SK-N-SH (cell line): ENCODE results near the gene CHEK1. TPM values are rescaled to one million over a fixed set of nuclear protein-coding genes. Genes with fewer than 3 reads are reported as not detected.

Source experiments
- CTCF ChIA-PET: fragments of 300-600, 350-600 bp; formaldehyde crosslinking; extraction: SDS; loops from one replicate; lab custom pipeline; 2021; lab: Yijun Ruan, JAX
- POLR2A ChIA-PET: fragments of 350-600 bp; sonication (Branson Sonifier 250); formaldehyde crosslinking; extraction: SDS; loops from one replicate; lab custom pipeline; 2020; ENCODE audit warnings: antibody characterized with exemption, inconsistent platforms; lab: Yijun Ruan, JAX
- DNase-seq: peaks from one replicate; pipeline ENCODE4 v3.0.0; 2012
- H2AFZ ChIP-seq: fragments of 200-600 bp; sonication (generic); 2 replicates; pipeline ENCODE4 v1.8.1; 2016; ENCODE audit warnings: antibody characterized with exemption, mild to moderate bottlenecking, low read depth
- H3F3A ChIP-seq: fragments of 200-600 bp; sonication (generic); replicated peaks from 2 replicates; pipeline ENCODE3; 2016; ENCODE audit warnings: antibody characterized with exemption, mild to moderate bottlenecking; ENCODE audit not compliant: insufficient read depth
- H3K27ac ChIP-seq, 2 experiments: fragments of 200-500 bp in 1 of 2; fragments of 200-600 bp in 1 of 2; sonication (Bioruptor generic) in 1 of 2; sonication (generic), shearing (Covaris generic) in 1 of 2; 2 replicates each; pipeline versions ENCODE4 v1.5.1 to v1.6.1; 2014 to 2016; ENCODE audit warnings: low read depth in 2 of 2, inconsistent platforms in 1 of 2, low read length in 1 of 2, mild to moderate bottlenecking in 1 of 2, mixed read lengths in 1 of 2
- H3K27me3 ChIP-seq: fragments of 200-600 bp; sonication (generic), shearing (Covaris generic); 2 replicates; pipeline ENCODE4 v1.6.1; 2016; ENCODE audit warnings: mixed run types; ENCODE audit not compliant: insufficient read depth
- H3K36me3 ChIP-seq, 2 experiments: fragments of 200-500 bp in 1 of 2; fragments of 200-600 bp in 1 of 2; sonication (Bioruptor generic) in 1 of 2; sonication (generic) in 1 of 2; replicated peaks in 1 of 2; 2 replicates each; pipeline versions ENCODE3 to v1.5.1; 2014 to 2016; ENCODE audit warnings: low read length in 1 of 2, mild to moderate bottlenecking in 1 of 2; ENCODE audit not compliant: insufficient read depth in 2 of 2, control insufficient read depth in 1 of 2
- H3K4me1 ChIP-seq, 2 experiments: fragments of 200-500 bp in 1 of 2; fragments of 200-600 bp in 1 of 2; sonication (Bioruptor generic) in 1 of 2; sonication (generic), shearing (Covaris generic) in 1 of 2; 2 replicates each; pipeline versions ENCODE4 v1.5.1 to v1.6.1; 2014 to 2016; ENCODE audit warnings: low read depth in 1 of 2, low read length in 1 of 2, mixed run types in 1 of 2; ENCODE audit not compliant: insufficient read depth in 2 of 2, control insufficient read depth in 1 of 2
- H3K4me2 ChIP-seq: fragments of 200-600 bp; sonication (generic), shearing (Covaris generic); 2 replicates; pipeline ENCODE4 v1.6.1; 2017; ENCODE audit warnings: mixed run types
- H3K4me3 ChIP-seq, 2 experiments: fragments of 200-500 bp in 1 of 2; fragments of 200-600 bp in 1 of 2; sonication (Bioruptor generic) in 1 of 2; sonication (generic), shearing (Covaris generic) in 1 of 2; 2 replicates each; pipeline versions ENCODE4 v1.5.1 to v1.8.1; 2014 to 2016; ENCODE audit warnings: low read depth in 2 of 2, inconsistent platforms in 1 of 2, low read length in 1 of 2, mild to moderate bottlenecking in 1 of 2, mixed read lengths in 1 of 2, moderate library complexity in 1 of 2
- H3K79me2 ChIP-seq: fragments of 200-600 bp; sonication (generic); 2 replicates; pipeline ENCODE4 v1.8.1; 2017; ENCODE audit warnings: mild to moderate bottlenecking; ENCODE audit not compliant: insufficient read depth
- H3K9ac ChIP-seq: fragments of 200-600 bp; sonication (generic); 2 replicates; pipeline ENCODE4 v1.6.1; 2017; ENCODE audit warnings: mixed run types
- H3K9me2 ChIP-seq: fragments of 200-600 bp; sonication (generic); 2 replicates; pipeline ENCODE4 v1.6.1; 2017; ENCODE audit warnings: mixed run types
- H3K9me3 ChIP-seq: fragments of 200-600 bp; sonication (generic); 2 replicates; pipeline ENCODE4 v1.6.1; 2017; ENCODE audit warnings: mixed run types, mild to moderate bottlenecking, moderate library complexity
- H4K20me1 ChIP-seq: fragments of 200-600 bp; sonication (generic); 2 replicates; pipeline ENCODE4 v1.6.1; 2017; ENCODE audit warnings: mild to moderate bottlenecking, mixed run types; ENCODE audit not compliant: insufficient read depth
- CTCF ChIP-seq: fragments of 200-600 bp; sonication (generic); IDR thresholded peaks from 2 replicates; pipeline ENCODE4 v1.6.1; 2017; ENCODE audit warnings: antibody characterized with exemption, mild to moderate bottlenecking, moderate library complexity
- ELF1 ChIP-seq: IDR thresholded peaks from 2 replicates; pipeline ENCODE4 v1.4.0; 2012
- EZH2phosphoT487 ChIP-seq: fragments of 200-600 bp; sonication (generic); IDR thresholded peaks from 2 replicates; pipeline ENCODE4 v1.6.1; 2017; ENCODE audit warnings: low read depth, mixed run types, mild to moderate bottlenecking, antibody characterized with exemption, moderate library complexity, borderline replicate concordance
- FOSL2 ChIP-seq: IDR thresholded peaks from 2 replicates; pipeline ENCODE4 v1.4.0; 2012; ENCODE audit warnings: low read depth, mild to moderate bottlenecking, moderate library complexity, borderline replicate concordance
- FOXJ3 ChIP-seq: sonication (generic); formaldehyde crosslinking; IDR thresholded peaks from 2 replicates; pipeline ENCODE4 v1.5.1; 2020; ENCODE audit warnings: mild to moderate bottlenecking, missing genetic modification reagents
- GABPA ChIP-seq: IDR thresholded peaks from 2 replicates; pipeline ENCODE4 v1.4.0; 2012; ENCODE audit warnings: low read depth, mild to moderate bottlenecking
- GATA2 ChIP-seq: sonication (generic); formaldehyde crosslinking; IDR thresholded peaks from 2 replicates; pipeline ENCODE4 v1.5.0; 2020; ENCODE audit warnings: mild to moderate bottlenecking, missing genetic modification reagents
- JUND ChIP-seq: IDR thresholded peaks from 2 replicates; pipeline ENCODE4 v1.4.0; 2012
- MXI1 ChIP-seq: IDR thresholded peaks from 2 replicates; pipeline ENCODE4 v1.6.1; 2012; ENCODE audit warnings: mild to moderate bottlenecking, low read depth, low read length, improper control_type of control experiment
- RFX5 ChIP-seq: IDR thresholded peaks from 2 replicates; pipeline ENCODE4 v1.6.1; 2012; ENCODE audit warnings: mild to moderate bottlenecking, improper control_type of control experiment, low read length
- SIN3A ChIP-seq: IDR thresholded peaks from 2 replicates; pipeline ENCODE4 v1.6.1; 2012; ENCODE audit warnings: low read depth, mild to moderate bottlenecking, low read length, moderate library complexity, borderline replicate concordance
- TAF1 ChIP-seq: IDR thresholded peaks from 2 replicates; pipeline ENCODE4 v1.6.1; 2012; ENCODE audit warnings: low read depth, mild to moderate bottlenecking, low read length, moderate library complexity, borderline replicate concordance
- TCF12 ChIP-seq: IDR thresholded peaks from 2 replicates; pipeline ENCODE4 v1.4.0; 2012
- TEAD4 ChIP-seq: IDR thresholded peaks from 2 replicates; pipeline ENCODE4 v1.4.0; 2012; ENCODE audit warnings: mild to moderate bottlenecking, borderline replicate concordance; ENCODE audit not compliant: insufficient read depth
- USF2 ChIP-seq: fragments of 150-350 bp; IDR thresholded peaks from 2 replicates; pipeline ENCODE4 v1.6.1; 2017; ENCODE audit warnings: antibody characterized with exemption, low read length, low read depth, borderline replicate concordance
- YY1 ChIP-seq: IDR thresholded peaks from 2 replicates; pipeline ENCODE4 v1.4.0; 2012; ENCODE audit warnings: low read depth, mild to moderate bottlenecking
- ZBTB33 ChIP-seq: IDR thresholded peaks from 2 replicates; pipeline ENCODE4 v1.4.0; 2012; ENCODE audit warnings: low read depth, borderline replicate concordance
- WGBS: methylation state at CpG from one replicate; pipeline ENCODE4 v1.1.6; 2017; ENCODE audit warnings: low lambda C conversion rate; 5-methylcytosine and 5-hydroxymethylcytosine counted together
- polyA plus RNA-seq, 3 experiments: library from polyadenylated mRNA; depleted of rRNA; stranded (reverse); fragments of >200 nt; gene quantifications; 2 replicates each; pipeline ENCODE4 v1.2.3, GENCODE V29; 2012

CHEK1 gene
- polyA plus RNA-seq, 1 of the 3 experiments (the other 2 are of a cell fraction): 12.1 TPM

DNA sequence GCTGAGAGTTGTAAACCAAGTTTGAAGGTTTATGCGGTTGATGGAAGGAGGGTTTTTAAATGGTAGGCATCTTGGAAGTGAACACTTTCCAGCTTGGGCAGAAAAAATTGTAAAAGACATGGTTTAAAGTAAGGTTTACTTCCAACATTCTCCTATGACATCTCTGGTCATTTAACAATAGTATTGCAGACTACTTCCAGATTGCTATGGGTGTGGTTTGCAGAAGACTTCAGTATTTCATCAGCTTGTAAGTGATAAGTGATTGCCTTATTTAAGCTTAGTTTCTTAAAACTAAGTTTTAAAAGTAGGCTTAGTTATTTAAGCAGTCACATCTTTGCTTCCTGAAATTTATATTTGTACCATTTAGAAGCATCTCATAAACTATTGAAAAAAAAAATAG lies 39.5 kb upstream of the CHEK1 start:
- no peak for DNase-seq
- no peaks in the 10 kb centered on the region for H3K9me3 ChIP-seq
- H3K4me1 ChIP-seq: 0 out of 4 replicates have a peak, but pooled peaks cover 0 to 3% of the 10 kb centered on the region in 2 experiments
- H3K27me3 ChIP-seq: no peaks in the 10 kb centered on the region
- no peak overlapping the region for H3K27ac ChIP-seq
- no peak overlapping the region for H3K9ac ChIP-seq
- H3K36me3 ChIP-seq: peaks cover 27 to 36% of the 10 kb centered on the region in 2 experiments
- peaks cover under 1% of the 10 kb centered on the region; the same call in 1 of the 2 replicates for H3K79me2 ChIP-seq
- no peak for TF ChIP-seq TEAD4
- no peak for TF ChIP-seq TCF12
- TF ChIP-seq MXI1: no peak
- TF ChIP-seq TAF1: no peak
- no peak for TF ChIP-seq FOXJ3
- no peak for TF ChIP-seq FOSL2
- no peak for TF ChIP-seq GATA2 (CRISPR knock-in tag)
- TF ChIP-seq GABPA: no peak
- TF ChIP-seq YY1: no peak
- no peak for TF ChIP-seq RFX5
- no peak for TF ChIP-seq JUND
- TF ChIP-seq ZBTB33: no peak
- TF ChIP-seq ELF1: no peak
- TF ChIP-seq SIN3A: no peak
- TF ChIP-seq USF2: no peak
- TF ChIP-seq EZH2phosphoT487: no peak
- no peak for TF ChIP-seq CTCF
- no peaks in the 10 kb centered on the region for H3K9me2 ChIP-seq
- CTCF ChIA-PET: no interaction called here
- H2AFZ ChIP-seq: no peak overlapping the region
- no peak overlapping the region for H3K4me2 ChIP-seq
- H3K4me3 ChIP-seq: no peak overlapping the region
- peaks cover 20% of the 10 kb centered on the region for H3F3A ChIP-seq
- POLR2A ChIA-PET: no interaction called here
- 97% methylated on average over 1 of the region's 1 CpG for WGBS
- no peaks in the 10 kb centered on the region for H4K20me1 ChIP-seq
